Measurements from ENCODE around the gene TMEM203. TPM values are rescaled to one million over a fixed set of nuclear protein-coding genes. Genes with fewer than 3 reads are reported as not detected.

Gene TMEM203
- total and polyA plus RNA-seq, 4 donors = 19.9 to 27.5 (median 21.5) TPM

GRCh38 chr9:137220317-137221094 lies 15.1 kb upstream of the TMEM203 start (continued):
- TF ChIP-seq EGR1 (IDR thresholded peaks at IDR 0.05; ENCODE audit: low read depth in 2 of 2) = no peak
- no peak for TF ChIP-seq TAF1 (conservative IDR thresholded peaks at IDR 0.05)
- TF ChIP-seq FOXA1 (IDR thresholded peaks at IDR 0.05) = no peak
- no peak for TF ChIP-seq NR2F2 (IDR thresholded peaks at IDR 0.05)
- TF ChIP-seq JUND (IDR thresholded peaks at IDR 0.05) = no peak
- TF ChIP-seq HNF4A (conservative IDR thresholded peaks at IDR 0.05) = no peak
- TF ChIP-seq GABPA (IDR thresholded peaks at IDR 0.05 in 1 of 2, conservative IDR thresholded peaks at IDR 0.05 in 1 of 2) = no peak

- whole genome bisulfite sequencing = 96% methylated on average over 10 of the region's 10 CpGs
These were observed 14.4 kb upstream of the TMEM203 start for GRCh38 chr9:137219757-137220316.

More at GRCh38 chr9:137219757-137220316, 14.4 kb upstream of the TMEM203 start:
- Histone ChIP-seq H3K27ac (ENCODE audit: low read depth in 1 of 2, low read length in 2 of 2) (no peak overlapping the region), H3K9me3 (ENCODE audit: control insufficient read depth in 4 of 4, low read length in 3 of 4) (no peaks in the 10 kb centered on the region), H3K4me3 (ENCODE audit: low read depth in 1 of 3, low read length in 3 of 3) (no peak overlapping the region), H3K36me3 (ENCODE audit: control insufficient read depth in 4 of 4, insufficient read depth in 3 of 4, low read depth in 1 of 4, low read length in 3 of 4) (peaks cover 0 to 4% (median under 1%) of the 10 kb centered on the region in 4 donors), H3K9ac (ENCODE audit: low read depth in 1 of 2, low read length in 2 of 2) (no peak overlapping the region), H3K27me3 (ENCODE audit: control insufficient read depth in 4 of 4, insufficient read depth in 4 of 4, low read length in 3 of 4) (no peaks in the 10 kb centered on the region), H3K4me1 (ENCODE audit: control insufficient read depth in 4 of 4, insufficient read depth in 4 of 4, low read length in 3 of 4) (peaks cover 10 to 30% (median 19%) of the 10 kb centered on the region in 4 donors)
- DNase-seq (ENCODE audit: low spot score) = no peak
- TF ChIP-seq HNF4A (conservative IDR thresholded peaks at IDR 0.05) (no peak), MAX (IDR thresholded peaks at IDR 0.05) (no peak), SP1 (IDR thresholded peaks at IDR 0.05) (no peak), FOXA2 (IDR thresholded peaks at IDR 0.05) (no peak), TAF1 (conservative IDR thresholded peaks at IDR 0.05) (no peak), RXRA (IDR thresholded peaks at IDR 0.05) (no peak), GABPA (IDR thresholded peaks at IDR 0.05 in 1 of 2, conservative IDR thresholded peaks at IDR 0.05 in 1 of 2) (no peak), EGR1 (IDR thresholded peaks at IDR 0.05; ENCODE audit: low read depth in 2 of 2) (no peak), CTCF (IDR thresholded peaks at IDR 0.05; ENCODE audit: low read depth, low read length, missing input control) (no peak), REST (IDR thresholded peaks at IDR 0.05) (no peak), ATF3 (IDR thresholded peaks at IDR 0.05) (no peak), FOXA1 (IDR thresholded peaks at IDR 0.05) (no peak), NR2F2 (IDR thresholded peaks at IDR 0.05) (no peak), RAD21 (IDR thresholded peaks at IDR 0.05) (no peak), JUND (IDR thresholded peaks at IDR 0.05) (no peak)
